DND-41 (cell line): ENCODE measurements around the gene ZBTB32.

Source experiments
- ATAC-seq: fragments of 200-7000 bp; cut with Tn5 transposase; 3 replicates; pipeline ENCODE4 v1.9.1; 2021; ENCODE audit warnings: low read depth; ENCODE audit not compliant: insufficient read depth
- DNase-seq: peaks from one replicate; pipeline ENCODE4 v3.0.0-alpha.2; 2020
- H2AFZ ChIP-seq: 2 replicates; pipeline ENCODE4 v1.6.0; 2012; ENCODE audit warnings: low read depth, low read length
- H3K27ac ChIP-seq: 2 replicates; pipeline ENCODE4 v1.5.1; 2012; ENCODE audit warnings: low read length, inconsistent platforms
- H3K27me3 ChIP-seq: fragments of 200-600 bp; sonication (generic); 2 replicates; pipeline ENCODE4 v1.6.0; 2012; ENCODE audit warnings: low read length, mild to moderate bottlenecking, inconsistent platforms; ENCODE audit not compliant: insufficient read depth, poor library complexity
- H3K36me3 ChIP-seq: 2 replicates; pipeline ENCODE4 v1.5.1; 2012; ENCODE audit warnings: low read length, inconsistent platforms; ENCODE audit not compliant: insufficient read depth
- H3K4me1 ChIP-seq: 2 replicates; pipeline ENCODE4 v1.5.1; 2012; ENCODE audit warnings: mild to moderate bottlenecking, low read length; ENCODE audit not compliant: insufficient read depth
- H3K4me2 ChIP-seq: 2 replicates; pipeline ENCODE4 v1.6.0; 2012; ENCODE audit warnings: mild to moderate bottlenecking, moderate library complexity, low read length, inconsistent platforms; ENCODE audit not compliant: insufficient read depth
- H3K4me3 ChIP-seq, 2 experiments: fragments of 200-600 bp in 1 of 2; shearing (Covaris generic) in 1 of 2; 2 replicates each; pipeline ENCODE4 v1.5.1; 2012 to 2016; ENCODE audit warnings: inconsistent platforms in 2 of 2, low read length in 2 of 2, mild to moderate bottlenecking in 2 of 2, low read depth in 1 of 2, moderate library complexity in 1 of 2
- H3K79me2 ChIP-seq: 2 replicates; pipeline ENCODE4 v1.6.0; 2012; ENCODE audit warnings: low read length, inconsistent platforms; ENCODE audit not compliant: insufficient read depth
- H3K9ac ChIP-seq: 2 replicates; pipeline ENCODE4 v1.6.0; 2012; ENCODE audit warnings: low read depth, mild to moderate bottlenecking, inconsistent platforms, low read length, moderate library complexity
- H3K9me3 ChIP-seq: 2 replicates; pipeline ENCODE4 v1.5.1; 2012; ENCODE audit warnings: low read length, moderate library complexity, mild to moderate bottlenecking, inconsistent platforms; ENCODE audit not compliant: insufficient read depth, severe bottlenecking
- H4K20me1 ChIP-seq: 2 replicates; pipeline ENCODE4 v1.6.0; 2012; ENCODE audit warnings: low read length; ENCODE audit not compliant: insufficient read depth
- EZH2 ChIP-seq: IDR thresholded peaks from 3 replicates; pipeline ENCODE4 v1.6.1; 2012; ENCODE audit warnings: borderline replicate concordance, low read depth, mild to moderate bottlenecking, moderate library complexity, low read length, inconsistent platforms; ENCODE audit not compliant: severe bottlenecking
- TF ChIP-seq, protein P1 (sequence below): IDR thresholded peaks from 2 replicates; pipeline ENCODE4 v1.5.1; 2012; ENCODE audit warnings: borderline replicate concordance, low read length, moderate library complexity, mild to moderate bottlenecking; ENCODE audit not compliant: poor library complexity, severe bottlenecking; ENCODE audit errors: extremely low read depth

The ZBTB32 gene

DNA sequence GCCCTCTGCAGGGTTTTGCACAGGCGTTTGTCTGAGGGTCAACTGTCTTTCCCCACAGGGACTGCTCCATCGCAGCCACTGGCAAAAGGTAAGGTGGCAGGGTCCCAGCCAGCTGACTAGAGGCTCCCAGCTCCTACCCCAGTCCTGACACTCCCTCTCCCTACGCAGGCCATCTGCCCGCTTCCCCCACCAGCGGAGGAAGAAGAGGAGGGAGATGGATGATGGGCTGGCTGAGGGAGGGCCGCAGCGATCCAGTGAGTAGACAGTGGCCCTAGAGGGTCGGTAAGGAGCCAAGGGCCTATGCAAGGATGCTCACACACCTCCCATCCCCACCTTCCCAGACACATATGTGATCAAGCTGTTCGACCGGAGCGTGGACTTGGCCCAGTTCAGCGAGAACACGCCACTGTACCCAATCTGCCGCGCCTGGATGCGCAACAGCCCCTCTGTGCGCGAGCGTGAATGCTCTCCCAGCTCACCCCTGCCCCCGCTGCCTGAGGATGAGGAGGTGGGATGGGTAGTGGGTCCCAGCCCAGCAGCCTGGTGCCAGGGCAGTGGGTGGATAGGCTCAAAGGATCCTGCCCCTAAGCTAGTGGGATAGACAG lies 48.5 kb downstream of the ZBTB32 start:
- Histone ChIP-seq H3K9ac (no peak overlapping the region), H3K79me2 (peaks cover 15% of the 10 kb centered on the region), H3K27me3 (no peaks in the 10 kb centered on the region), H3K9me3 (no peaks in the 10 kb centered on the region), H4K20me1 (0 out of 2 replicates have a peak, but pooled peaks cover 3% of the 10 kb centered on the region), H3K36me3 (peaks cover 24% of the 10 kb centered on the region), H3K4me1 (peaks cover 30% of the 10 kb centered on the region), H3K4me2 (no peak overlapping the region), H3K4me3 (no peak overlapping the region), H2AFZ (no peak overlapping the region), H3K27ac (no peak overlapping the region)
- ATAC-seq (no peak), DNase-seq (no peak)
- no peak for TF ChIP-seq EZH2
- TF ChIP-seq, protein P1, sequence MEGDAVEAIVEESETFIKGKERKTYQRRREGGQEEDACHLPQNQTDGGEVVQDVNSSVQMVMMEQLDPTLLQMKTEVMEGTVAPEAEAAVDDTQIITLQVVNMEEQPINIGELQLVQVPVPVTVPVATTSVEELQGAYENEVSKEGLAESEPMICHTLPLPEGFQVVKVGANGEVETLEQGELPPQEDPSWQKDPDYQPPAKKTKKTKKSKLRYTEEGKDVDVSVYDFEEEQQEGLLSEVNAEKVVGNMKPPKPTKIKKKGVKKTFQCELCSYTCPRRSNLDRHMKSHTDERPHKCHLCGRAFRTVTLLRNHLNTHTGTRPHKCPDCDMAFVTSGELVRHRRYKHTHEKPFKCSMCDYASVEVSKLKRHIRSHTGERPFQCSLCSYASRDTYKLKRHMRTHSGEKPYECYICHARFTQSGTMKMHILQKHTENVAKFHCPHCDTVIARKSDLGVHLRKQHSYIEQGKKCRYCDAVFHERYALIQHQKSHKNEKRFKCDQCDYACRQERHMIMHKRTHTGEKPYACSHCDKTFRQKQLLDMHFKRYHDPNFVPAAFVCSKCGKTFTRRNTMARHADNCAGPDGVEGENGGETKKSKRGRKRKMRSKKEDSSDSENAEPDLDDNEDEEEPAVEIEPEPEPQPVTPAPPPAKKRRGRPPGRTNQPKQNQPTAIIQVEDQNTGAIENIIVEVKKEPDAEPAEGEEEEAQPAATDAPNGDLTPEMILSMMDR, result no peak

DNA sequence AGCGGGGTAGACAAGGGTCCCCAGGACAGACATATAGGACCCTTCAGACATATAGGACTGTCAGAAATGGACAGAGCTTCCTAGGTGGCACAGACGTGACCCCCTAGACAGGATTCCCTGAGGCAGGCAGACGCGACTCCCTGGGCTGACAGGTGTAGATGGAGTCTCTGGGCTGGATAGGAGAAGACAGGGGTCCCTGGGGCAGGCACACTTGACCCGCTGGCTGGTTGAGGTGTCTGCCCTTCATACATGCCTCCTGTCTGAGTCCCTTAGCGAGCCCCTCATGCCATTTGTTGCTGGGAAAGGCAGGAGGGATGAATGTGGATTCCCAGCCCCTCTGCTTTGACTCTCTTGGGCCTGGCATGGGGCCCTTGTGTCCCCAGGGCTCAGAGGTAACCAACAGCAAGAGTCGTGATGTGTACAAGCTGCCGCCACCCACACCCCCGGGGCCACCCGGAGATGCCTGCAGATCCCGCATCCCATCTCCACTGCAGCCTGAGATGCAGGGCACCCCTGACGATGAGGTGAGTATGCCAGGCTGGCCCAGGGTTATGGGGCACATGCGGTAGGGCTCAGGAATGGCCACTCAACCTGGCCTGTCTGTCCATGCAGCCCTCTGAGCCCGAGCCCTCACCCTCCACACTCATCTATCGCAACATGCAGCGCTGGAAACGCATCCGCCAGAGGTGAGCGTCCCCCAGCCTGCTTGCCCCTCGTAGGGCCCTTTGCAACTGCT lies 49.4 kb downstream of the ZBTB32 start:
- H3K9me3 ChIP-seq, result no peaks in the 10 kb centered on the region
- H3K4me3 ChIP-seq, result no peak overlapping the region
- peaks cover 29% of the 10 kb centered on the region for H3K4me1 ChIP-seq
- no peak overlapping the region for H3K4me2 ChIP-seq
- ATAC-seq (no peak), DNase-seq (no peak)
- peaks cover 19% of the 10 kb centered on the region for H3K79me2 ChIP-seq
- H4K20me1 ChIP-seq, result peaks cover 7% of the 10 kb centered on the region
- H3K36me3 ChIP-seq, result peaks cover 24% of the 10 kb centered on the region
- H3K27ac ChIP-seq, result no peak overlapping the region
- no peak overlapping the region for H2AFZ ChIP-seq
- no peak overlapping the region for H3K9ac ChIP-seq
- no peaks in the 10 kb centered on the region for H3K27me3 ChIP-seq
- no peak for TF ChIP-seq EZH2
- TF ChIP-seq, protein P1, result no peak

DNA sequence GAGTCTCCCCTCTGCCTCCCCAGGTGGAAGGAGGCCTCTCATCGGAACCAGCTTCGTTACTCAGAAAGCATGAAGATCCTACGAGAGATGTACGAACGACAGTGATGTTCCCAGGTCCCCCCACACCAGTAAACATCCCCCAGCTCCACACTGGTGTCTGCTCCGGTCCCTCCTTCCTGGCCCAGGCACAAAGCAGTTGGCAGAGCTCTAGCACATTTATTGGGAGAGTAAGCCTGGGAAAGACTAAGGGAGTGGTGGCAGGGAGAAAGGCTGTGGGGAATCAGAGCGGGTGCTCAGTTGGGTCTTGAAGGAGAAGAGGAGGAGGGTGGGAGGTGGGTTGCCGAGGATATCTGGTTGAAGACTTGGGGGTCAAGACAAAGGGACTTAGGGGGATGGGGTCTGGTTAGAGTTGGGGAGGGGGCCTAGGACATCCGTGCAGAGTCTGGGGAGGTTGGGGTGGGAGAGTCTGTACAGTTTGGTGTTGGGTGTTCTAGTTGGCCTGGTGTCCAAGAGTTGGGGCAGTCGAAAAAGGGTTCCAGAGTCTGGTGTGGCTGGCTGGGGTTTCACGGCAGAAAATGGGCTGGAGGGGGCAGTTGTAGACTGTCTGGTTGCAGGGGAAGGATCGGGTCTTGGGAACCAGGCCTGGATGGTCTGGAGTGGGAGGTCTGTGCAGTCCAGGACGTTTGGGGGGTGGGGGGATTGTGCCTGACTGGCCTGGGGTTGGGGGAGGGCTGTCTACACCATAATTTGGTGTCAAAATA lies 50.2 kb downstream of the ZBTB32 start:
- Histone ChIP-seq H3K79me2 (peaks cover 21% of the 10 kb centered on the region), H3K4me1 (peaks cover 29% of the 10 kb centered on the region), H3K36me3 (peaks cover 30% of the 10 kb centered on the region), H3K27ac (no peak overlapping the region), H3K4me3 (no peak overlapping the region), H2AFZ (no peak overlapping the region), H3K27me3 (no peaks in the 10 kb centered on the region), H3K9ac (no peak overlapping the region), H3K9me3 (no peaks in the 10 kb centered on the region), H4K20me1 (peaks cover 15% of the 10 kb centered on the region), H3K4me2 (no peak overlapping the region)
- ATAC-seq (no peak), DNase-seq (no peak)
- TF ChIP-seq, protein P1, result no peak
- no peak for TF ChIP-seq EZH2
